NCI-H226 (cell line): ENCODE measurements around the gene PALD1.

Experiments
- DNase-seq: peaks from one replicate; pipeline ENCODE4 v3.0.0-alpha.2; 2015

The PALD1 gene

DNA sequence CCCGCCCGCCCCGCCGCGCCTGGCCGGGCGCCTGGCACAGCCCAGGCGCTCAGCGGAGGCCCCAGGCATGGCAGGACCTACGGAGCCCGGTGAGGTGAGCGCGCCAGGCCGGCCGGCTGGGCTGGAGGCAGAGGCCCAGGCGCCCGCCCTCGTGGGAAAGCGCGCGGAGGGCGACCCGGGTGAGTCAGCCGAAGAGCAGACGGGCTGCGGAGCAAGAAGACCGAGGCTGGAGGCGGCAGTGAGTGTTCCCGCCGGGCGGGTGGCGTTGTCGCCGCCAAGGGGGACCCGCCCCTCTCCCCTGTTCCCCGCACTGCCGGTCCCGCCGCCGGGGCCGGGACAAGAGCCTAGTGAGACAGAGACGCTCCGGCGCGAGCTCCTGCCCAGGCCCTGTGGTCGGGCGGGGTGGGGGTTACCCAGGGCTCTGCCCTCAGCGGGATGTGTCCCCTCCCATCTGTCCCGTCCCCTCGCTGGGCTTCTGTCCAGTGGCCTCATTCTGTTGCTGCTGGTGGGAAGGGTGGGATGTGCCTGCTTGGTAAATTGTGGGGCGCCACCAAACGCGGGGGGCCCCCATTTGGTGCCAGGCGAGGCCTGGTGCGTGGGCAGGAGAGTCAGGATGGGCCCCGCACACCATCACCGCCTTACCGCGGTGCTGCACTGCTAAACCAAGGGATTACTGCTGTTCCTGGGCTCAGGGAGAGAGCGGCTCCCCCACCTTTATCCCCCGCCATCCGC, 20.1 kb upstream of the PALD1 start:
- DNase-seq: peak; percentile 59

DNA sequence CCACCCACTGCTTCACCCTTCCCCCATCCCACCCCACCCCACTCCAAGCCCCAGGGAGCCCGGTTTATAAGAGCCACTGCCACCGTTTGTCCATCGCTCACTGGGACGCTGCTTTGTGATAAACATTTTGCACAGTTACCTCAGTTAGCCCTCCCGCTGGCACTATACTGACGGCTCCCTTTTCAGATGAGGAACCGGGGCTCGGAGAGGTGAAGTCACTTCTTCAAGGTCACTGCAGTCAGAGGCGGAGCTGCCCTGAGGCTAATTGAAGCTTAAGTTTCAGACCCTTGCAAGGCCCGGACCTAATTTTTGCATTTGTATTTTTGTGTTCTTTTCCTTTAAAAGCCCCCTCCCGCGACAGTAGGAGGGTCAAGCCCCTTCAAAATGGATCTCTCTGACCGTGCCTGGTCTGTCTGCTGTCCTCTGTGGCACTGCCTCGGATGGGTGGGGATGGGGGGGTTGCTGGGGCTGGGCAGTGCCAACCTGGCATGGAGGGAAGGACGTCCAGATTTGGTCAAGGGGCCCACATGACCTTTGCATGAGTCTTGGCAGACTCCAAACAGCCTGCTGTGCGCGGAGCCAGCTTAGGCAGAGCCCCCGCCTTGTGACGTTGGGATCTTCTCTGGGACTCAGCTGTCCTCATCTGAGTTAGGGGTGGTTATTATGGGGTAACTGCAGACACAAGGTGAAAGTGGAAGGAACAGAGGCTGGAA, 19.4 kb upstream of the PALD1 start:
- DNase-seq: no peak

DNA sequence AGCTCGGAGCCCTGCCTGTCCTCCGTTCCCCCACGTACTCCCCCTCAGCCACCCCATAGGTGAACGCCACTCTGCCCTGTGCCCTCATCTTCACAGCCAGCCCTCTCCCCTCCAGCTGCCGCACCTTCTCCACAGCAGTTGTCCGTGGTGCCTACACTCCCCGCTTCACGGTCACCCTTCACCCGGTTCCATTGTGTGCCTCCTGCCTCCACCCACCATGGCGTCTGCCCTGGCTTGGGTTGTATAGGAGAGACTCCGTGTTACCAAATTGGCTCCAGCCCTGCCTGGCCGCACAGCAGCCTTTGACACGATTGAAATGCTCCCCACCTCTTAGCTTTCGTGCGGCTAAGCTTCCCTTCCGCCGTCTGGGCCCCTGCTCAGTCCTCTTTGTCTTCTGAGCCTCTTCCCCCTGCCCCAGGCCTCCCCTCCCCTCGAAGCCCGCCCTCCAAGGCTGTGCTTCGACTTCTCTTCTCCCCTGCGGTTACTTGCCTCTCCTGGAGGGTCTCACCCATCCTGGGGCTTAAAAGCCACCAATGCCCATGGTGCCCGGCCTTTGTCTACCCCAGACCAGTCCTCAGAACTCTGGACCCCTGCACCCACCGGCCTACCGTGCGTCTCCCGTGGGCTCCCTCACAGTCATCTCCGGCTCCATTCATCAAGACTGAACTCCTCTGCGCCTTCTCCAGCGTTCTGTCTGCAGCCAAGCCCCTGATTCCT, 18.6 kb upstream of the PALD1 start:
- no peak for DNase-seq

DNA sequence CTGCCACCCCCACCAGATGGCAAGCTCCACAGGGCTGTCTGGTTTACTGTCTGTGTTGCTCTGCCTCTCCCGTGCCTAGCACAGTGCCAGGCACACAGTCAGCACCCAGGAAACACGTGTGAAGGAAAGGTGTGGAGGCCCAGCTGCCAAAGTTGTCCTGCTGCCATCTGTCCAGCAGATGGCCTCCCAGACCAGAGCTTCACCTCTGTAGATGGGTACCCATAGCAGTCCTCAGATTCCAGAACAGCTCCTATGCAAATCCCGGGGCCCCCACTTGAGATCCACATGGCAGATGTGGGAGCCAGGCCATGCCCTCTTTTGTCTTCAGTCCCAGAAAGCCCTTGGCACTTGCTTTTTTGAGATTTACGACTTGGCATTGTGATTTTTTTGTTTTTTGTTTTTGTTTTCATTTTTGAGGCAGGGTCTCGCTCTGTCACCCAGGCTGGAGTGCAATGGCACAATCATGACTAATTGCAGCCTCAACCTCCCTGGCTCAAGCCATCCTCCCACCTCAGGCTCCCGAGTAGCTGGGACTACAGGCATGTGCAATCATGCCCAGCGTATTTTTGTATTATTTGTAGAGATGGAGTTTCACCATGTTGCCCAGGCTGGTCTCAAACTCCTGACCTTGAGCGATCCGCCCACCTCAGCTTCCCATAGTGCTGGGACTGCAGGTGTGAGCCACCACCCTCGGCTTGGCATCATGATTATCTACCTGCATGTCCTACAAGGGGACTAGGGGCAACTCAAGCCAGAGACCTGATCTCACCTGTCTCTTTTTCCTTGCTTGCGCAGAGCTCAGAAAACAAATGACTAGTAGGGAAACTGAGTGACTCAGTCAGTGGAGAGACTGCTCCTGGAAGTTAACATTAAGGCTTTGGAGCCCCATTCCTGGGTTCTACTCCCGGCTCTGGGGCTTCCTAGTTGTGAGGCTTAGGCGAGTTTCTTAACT, 16.9 kb upstream of the PALD1 start:
- no peak for DNase-seq

DNA sequence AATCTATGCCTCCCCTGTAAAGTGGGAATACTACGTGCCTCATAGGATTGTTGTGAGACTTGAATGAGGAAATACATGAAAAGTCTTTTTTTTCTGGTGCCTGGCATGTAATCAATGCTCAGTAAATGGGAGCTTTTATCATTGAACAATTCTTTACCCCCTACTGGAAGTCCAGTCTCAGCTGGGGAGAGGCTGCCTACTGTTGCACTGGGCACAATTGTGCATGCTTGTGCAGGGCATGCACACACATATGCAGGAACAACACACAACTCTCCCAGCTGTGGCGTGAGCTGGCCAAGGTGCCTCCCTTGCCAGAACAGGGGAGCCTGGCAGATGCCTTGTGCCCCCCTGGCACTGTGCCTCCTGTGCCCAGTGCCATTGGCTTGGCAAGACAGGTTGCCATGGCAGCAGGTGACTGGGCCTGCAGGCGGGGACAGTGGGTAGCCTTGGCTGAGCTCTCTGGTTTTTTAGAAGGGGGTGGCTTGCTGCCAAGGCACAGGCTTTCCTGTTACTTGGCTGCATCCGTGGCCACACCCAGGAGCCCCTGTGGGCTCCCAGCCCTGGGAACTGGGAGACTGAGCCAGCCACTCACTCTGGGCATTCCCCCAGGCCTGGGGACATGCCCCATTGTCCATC, 16.1 kb upstream of the PALD1 start:
- peak; percentile 13 for DNase-seq

DNA sequence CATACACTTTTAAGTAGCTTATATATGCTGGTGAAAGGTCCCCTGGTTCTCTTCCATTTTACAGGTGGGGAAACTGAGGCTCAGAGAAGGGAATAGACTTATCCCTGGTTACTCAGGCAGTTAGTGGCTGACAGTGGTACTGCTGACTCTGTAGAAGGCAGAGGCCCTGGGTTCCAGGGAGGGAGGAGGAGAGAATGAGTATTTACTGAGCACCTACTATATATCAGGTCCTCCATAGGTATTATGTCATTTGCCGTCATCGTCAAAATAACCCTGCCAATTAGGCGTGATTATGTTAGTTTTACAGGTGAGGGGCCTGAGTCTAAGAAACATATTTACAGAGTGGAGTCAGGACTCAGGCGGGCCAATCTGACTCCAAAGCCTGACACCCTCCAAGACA, 13.3 kb upstream of the PALD1 start:
- no peak for DNase-seq

DNA sequence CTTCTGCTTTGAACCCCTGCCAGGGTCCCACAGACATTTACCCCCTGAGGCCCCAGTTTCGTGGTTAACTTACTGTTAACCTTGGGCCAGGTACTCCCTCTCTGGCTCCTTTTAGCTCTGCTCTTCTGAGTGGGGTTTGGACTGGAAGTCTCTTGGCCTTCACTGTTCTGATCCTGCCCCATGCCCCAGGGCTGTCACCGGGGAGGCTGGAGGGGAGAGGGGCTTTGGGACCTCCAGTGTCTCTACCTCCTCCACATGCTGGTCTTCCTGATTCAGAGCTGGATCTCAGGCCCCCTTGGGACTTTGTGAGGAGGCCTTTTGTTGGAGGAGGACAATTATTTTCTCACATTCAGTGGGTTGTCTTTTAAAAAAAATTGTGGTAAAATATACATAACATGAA, 12.7 kb upstream of the PALD1 start:
- no peak for DNase-seq

DNA sequence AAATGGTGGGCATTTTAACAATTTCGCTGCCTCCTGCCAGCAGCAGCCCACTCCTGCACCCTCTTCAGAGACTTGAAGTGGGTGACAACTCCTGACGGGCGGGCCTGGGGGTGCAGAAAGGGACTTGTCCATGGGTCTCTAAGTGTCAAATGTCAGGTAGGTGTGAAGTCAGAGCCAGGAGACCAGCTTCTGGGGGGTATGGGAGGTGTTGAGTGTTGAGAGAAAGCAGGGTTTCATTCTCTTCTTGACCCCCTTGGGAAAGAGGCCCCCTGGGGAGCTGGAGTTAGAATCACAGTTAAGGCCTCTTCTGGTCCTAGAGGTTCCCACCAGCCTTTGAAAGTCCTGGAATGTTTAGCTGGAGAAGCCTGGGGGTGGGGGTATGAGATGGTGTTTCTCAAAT, 11.6 kb upstream of the PALD1 start:
- no peak for DNase-seq

DNA sequence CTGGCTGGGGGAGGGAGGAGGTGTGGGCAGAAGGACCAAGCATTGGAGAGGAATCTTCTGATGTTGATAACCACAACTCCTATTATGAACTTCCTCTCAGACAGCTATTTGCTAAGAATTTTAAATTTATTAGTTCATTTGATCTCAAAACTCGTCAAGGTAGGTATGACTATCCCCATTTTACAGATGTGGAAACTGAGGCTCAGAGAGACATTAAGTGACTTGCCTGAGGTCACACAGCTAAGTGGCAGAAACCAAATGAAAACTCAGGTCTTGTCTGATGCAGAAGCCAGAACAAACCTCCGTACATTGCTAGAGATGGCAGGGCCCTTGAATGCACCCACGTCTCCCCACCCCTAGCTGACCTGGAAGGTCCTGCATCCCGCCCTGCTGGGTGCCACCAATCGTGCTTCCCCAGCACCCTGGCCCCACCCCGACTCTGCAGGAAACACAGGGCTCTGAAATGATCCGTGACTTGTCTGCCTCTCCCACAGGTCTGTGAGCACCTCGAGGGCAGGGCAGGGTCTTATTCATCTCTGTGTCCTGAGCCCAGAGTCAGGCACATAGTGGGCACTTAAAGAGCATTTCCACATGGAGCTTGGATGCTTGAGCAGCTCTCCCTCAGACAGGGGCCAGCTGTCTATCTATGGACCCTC, 5.6 kb upstream of the PALD1 start:
- no peak for DNase-seq

DNA sequence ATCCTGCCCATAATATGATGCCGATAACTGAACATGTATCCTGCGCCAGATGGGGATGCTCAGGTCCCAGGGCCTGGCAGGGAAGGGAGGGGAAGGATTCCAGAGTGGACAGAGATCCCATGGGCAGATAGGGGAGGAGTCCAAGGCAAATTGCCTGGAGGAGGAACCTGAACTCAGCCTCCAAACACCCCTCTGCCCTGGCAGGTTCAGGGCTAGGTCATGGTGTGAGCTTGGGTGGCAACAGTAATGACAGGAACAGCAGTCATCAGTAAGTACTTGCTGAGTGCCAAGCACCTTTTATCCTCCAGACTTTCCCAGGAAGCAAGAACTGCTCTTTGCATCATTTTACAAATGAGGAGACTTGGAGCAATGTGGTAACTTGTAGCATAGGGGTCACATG, 3.8 kb upstream of the PALD1 start:
- no peak for DNase-seq

DNA sequence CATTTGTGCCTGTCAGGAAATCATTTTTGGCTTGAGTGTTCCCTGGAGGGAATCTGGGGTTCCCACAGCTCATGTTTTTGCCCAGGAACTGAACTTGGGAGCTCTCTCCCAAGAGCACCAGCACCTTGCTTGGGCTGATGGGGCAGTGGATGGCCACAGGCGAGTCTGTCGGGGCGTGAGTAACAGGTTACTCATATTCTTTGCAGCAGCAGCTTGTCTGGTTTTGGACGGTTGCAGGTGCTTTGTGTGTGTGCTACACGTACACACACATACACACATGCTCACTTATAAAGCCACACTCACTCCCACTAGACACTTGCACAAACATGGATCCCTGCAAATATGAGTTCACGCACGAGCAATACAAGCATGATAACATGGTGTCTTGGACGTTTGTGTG, 2.9 kb upstream of the PALD1 start:
- peak; percentile 67 for DNase-seq

DNA sequence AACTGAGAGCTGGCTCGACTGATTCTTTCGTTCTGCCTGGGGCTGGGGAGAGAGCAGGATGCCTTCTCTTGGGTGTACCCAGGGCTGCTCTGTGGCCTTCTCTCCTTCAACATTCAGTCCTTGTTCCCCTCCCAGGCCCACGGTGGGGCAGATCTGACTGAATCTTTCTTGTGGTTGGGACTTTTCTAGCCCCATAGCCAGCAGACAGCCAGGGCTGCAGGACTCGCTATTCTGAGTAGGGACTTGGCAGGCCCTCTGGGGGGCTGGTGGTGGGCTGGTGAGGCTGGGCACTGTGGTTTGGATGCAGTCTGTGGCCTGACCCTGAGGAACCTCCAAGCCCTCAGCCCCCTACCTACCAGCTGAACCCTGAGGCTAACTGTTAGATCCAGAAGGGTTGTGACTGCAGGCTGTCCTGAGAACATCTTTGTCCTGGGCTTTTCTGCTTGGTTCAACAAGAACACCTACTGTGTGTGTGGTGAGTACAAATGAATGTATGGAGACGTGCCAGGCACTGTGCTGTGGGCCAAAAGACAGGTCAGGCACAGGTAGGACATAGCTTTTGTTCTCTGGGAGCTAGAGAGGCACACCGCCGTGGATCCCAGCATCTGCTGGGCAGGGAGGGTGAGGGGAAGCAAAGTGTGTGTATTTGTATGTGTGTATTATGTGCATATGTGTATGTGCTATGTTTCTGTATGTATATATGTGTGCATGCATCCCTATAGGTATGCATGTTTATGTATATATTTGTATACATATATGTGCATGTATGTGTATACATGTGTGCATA, 2.1 kb upstream of the PALD1 start:
- no peak for DNase-seq

DNA sequence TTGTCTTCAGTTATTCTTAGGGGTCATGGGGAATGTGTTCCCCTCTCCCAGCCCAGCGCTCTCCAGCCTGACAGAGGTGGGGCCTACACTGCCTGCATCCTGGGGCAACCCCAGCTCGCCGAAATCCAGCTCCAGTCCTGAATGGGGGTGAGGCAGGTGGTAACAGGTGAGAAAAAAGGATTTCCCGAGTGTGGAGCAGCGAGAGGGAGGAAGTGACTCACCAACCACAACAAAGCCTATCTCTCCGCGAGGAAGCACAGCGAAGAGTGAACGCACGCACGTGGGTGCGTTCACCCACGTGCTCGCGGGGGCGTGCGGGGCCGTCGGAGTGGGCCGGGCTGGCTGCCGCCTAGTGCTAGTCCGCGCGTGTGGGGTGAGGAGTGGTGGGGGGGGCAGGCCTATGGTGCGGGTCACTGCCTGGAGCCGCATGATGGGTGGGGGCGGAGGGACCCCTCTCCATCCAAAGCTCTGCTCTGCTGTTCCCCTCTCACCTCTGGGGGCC, 855 bp upstream of the PALD1 start:
- peak; percentile 80 for DNase-seq

DNA sequence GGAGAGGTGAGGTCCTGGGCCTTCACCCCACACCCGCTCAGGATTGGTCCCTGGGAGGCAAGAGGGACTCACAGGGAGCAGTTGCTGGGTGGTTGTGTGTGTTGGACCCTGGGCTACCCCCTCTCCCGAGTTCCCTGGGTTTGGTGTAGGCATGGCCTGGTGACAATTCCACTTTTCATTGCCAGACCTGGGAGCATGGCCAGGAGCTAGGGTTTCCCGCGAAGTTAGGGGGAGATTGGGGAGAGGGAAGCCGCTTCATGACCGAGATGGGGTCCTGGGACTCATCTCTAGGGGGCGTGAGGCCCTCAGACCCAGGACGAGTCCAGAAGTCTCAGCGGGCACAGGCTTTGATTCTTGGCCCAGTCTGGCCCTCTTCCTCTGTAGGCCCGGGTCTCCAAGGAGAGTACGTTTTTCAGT, 606 bp downstream of the PALD1 start:
- no peak for DNase-seq

DNA sequence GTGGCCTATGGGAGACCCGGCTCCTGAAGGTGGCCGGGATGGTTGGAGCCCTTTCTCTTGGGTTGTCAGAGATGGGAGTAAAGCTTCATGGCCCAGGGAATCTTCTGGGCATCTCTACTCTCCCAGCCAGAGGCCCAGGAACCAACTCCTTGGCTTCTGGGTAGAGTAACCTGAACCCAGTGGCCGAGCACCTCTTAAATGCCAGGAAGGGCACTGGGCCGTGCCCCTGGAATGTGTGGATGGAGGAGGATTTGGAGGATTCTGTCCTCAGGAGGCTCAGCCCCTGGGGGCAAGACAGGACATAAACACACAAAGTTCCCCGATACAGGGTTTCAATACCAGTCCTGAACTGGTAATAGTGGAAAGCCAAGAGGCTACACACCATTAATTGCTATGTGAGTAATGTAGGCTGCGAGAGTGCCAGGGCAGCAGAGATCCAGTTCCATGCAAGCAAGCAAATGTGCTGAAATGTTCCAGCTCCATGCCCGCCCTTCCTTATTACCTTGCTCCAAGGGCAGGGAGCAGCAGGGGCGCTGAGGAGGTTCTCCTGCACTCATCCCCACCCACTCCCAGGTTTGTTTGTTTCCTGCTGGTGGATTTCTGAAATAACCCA, 1.2 kb downstream of the PALD1 start:
- DNase-seq: no peak

DNA sequence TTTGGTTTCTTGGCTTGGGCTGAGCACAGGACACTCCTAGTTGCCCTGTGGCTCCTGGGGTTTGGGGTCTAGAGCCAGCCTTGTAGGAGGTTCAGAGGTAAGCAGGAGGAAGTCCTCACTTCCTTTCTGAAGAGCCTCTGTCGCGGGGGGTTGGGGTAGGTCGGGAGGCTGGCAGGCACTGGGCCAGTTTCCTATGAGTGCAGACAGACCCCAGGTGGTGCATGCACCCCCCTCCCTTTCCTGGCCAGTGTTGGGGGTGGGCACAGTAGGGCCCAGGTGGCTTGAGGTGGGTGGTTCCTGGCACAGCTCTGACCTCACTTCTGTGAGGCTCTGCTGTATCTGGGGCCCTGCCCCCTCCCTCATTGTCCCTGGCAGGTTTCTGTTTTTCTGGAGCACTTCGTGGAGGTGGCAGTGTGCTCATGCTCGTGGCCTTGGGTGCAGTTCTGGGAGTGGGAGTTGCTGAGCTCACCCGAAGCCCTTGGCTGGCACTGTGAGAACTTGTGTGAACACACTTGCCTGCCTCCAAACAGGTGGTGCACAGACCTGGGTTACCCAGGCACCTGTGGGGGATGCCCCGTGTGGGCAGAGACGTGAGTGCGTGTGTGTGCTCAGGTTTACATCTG, 1.8 kb downstream of the PALD1 start:
- no peak for DNase-seq

DNA sequence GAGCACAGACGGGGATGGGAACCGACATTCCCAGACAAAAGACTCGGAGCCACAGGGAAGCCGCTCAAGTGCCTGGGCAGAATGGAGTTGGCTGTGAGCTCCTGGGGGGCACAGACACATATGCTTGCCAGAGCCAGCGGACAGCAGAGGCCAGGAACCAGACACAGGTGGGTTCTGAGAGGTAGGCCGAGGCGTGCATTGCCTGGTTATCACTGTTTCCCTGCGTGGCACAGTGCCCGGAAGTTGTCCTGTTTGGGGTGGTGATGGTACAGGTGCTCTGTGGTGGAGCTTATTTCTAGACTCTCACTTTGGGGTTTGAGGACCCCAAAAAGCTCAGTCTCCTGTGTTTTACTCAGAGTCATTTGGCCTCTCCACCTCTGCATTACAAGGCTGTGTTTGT, 2.5 kb downstream of the PALD1 start:
- DNase-seq: no peak

DNA sequence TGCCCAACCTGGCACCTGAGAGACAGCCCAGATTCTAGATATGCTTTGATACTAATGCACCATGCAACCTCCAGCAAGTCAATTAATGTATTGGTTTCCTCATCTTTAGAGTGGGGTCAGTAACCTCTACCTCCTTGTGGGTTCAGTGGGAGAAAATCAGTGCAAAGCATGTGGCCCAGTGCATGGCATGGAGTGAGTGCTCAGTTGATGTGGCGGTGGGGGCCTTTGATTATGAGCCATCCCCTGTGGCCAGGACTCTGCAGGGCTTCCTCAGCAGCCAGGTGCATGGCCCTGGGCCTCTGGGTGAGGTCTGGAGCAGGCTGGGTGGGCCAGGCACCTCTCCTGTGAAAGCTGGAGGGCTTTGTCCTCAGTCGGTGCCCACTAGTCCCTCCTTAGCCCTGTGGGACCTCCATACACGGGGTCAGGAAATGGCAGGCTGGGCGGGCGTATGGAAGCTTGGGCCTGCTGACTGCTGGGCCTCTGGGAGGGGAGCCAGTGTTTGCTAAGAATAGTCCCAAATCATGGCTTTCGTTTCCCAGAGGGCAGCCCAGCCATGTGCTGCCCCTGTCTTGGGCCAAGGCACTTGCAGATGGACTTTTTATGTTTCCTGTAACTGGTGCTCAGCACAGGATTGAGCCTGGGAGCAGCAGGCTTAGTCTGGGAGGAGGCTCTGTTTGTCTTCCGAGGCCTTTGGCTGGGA, 3.4 kb downstream of the PALD1 start:
- DNase-seq: no peak
